NOMO-1 treated with dmso at 0.1 percent for 144 hours (cell line): ENCODE measurements around the gene DBP.
A peak's percentile ranks its signal among the peaks of the same experiment; 100 is the strongest.
"Not testable (repeated sequence)": the region's sequence is repeated elsewhere in the genome, so short reads cannot be mapped to it uniquely, and the experiment has no call there.

ENCODE experiments used
- DNase-seq: peaks from one replicate; lab custom pipeline; 2025; ENCODE audit not compliant: unreplicated experiment; lab: John Stamatoyannopoulos, UW

Gene DBP, protein sequence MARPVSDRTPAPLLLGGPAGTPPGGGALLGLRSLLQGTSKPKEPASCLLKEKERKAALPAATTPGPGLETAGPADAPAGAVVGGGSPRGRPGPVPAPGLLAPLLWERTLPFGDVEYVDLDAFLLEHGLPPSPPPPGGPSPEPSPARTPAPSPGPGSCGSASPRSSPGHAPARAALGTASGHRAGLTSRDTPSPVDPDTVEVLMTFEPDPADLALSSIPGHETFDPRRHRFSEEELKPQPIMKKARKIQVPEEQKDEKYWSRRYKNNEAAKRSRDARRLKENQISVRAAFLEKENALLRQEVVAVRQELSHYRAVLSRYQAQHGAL

DNA sequence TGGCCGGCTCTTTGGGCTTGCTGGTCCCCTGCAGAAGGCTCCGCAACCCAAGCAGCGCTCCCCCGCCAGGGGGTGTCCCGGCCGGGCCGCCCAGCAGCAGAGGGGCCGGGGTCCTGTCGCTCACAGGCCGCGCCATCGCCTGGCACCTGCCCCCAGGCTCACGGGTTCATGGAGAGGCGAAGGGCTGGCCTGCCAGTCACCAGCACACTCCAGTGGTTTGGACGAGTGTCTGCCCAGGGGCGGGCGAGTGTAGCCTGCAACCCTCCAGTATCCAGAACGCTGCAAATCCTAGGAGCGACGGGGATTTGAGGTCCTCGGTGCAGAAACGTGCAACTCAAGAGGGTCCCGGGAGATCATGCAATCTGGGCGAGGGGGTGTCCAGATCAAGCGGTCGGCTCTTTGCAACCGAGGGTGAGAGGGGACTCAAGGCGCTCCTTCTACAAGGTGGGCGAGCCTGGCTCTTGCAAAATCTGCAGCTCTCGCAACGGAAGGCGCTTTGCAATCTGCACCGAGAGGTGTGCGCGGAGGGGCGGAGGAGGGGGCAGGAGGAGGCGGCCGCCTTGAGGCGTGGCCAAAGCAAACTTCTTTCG, at the start of gene DBP:
Gene DBP (minus strand): TSS at position 521 of the 590 bp plus-strand sequence. CDS start 385 bp downstream, at position 136.
- DNase-seq: peak; percentile 70

DNA sequence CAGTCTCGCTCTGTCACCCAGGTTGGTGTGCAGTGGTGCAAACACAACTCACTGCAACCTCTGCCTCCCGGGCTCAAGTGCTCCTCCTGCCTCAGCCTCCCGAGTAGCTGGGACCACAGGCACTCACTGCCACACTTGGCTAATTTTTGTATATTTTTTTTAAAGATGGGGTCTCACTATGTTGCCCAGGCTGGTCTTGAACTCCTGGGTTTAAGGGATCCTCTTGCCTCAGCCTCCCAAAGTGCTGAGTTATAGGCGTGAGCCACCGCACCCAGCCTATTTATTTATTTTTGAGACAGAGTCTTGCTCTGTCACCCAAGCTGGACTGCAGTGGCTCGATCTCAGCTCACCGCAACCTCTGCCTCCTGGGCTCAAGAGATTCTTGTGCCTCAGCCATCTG, 49.5 kb upstream of the DBP start:
- not testable (repeated sequence) for DNase-seq

DNA sequence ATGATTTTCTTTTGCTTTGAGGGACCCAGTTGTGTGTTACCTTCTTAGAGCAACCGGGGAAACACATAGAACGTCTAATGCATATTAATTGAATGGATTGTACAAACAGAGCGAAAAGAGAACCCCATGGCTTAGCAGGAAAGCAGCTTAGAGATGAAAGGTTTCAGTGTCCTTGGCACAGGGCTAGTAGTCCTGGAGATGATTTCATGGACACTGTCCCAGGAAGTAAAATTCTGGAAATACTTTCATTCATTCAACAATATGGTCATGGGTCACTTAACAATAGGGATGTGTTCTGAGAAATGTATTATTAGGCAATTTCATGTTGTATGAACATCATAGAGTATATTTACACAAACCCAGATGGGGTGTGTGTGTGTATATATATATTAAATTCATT, 48.9 kb upstream of the DBP start:
- no peak for DNase-seq

DNA sequence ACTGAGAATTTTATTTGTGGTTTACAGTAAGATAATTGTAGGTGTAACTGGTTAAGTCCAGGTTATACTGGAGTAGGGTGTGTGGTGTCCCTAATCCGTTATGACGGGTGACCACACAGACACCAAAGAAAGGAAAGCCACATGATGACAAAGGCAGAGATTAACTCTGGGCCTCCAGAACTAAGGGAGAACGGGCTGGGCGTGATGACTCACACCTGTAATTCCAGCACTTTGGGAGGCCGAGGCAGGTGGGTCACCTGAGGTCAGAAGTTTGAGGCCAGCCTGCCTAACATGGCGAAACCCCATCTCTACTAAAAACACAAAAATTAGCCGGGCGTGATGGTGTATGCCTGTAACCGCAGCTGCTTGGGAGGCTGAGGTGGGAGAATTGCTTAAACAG, 48.4 kb upstream of the DBP start:
- DNase-seq: no peak

DNA sequence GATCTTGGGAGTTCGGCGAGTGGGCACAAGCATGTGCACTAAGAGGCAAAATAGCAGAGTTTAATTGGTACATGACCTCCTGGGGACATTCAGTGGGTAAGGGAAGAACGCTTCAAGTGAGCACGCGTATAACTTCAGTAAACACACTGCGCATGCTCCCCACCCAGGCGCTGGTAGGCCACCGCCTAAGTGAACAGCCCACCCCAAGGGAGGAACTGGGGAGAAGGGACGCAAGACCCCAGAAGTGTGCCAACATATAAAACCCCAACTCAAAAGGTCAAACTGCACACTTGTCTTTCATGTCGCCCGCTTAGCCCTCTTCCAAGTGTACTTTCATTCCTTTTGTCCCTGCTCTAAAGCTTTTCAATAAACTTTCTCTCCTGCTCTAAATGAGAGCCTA, 46.2 kb upstream of the DBP start:
- no peak for DNase-seq

DNA sequence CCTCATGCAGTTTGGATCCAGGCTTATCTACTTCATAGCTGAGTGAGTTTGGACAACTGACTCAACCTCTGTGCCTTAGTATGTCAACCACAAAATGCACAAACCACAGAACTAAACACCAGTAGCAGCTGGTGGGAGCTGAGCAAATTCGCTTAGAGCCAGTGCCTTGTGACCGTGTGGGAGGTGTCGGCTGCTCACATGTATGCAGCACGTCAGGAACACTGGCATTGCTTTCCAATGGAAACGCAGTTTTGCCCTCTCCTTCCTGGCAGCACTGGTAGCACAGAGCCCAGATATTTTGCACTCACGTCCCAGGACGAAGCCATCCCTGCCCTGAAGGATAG, 43.9 kb upstream of the DBP start:
- no peak for DNase-seq

DNA sequence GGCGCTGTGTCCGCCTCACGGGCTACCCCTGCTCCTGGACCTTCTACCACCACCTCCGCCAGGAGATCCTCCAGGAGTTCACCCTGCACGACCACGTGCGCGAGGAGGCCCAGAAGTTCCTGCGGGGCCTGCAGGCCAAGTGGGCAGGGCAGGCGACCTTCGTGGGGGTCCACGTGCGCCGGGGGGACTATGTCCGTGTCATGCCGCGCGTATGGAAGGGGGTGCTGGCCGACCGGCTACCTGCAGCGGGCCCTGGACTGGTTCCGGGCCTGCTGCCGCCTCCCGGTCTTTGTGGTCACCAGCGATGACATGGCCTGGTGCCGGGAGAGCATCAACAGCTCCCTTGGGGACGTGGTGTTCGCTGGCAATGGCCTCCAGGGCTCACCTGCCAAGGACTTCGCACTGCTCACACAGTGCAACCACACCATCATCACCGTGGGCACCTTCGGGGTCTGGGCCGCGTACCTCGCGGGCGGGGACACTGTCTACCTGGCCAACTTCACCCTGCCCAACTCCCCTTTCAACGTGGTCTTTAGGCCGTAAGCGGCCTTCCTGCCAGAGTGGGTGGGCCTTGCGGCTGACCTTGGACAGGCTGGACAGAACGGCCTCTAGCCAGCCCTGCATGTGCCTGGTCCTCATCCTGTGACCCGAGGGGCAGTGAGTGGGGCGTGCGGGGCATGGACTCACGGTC, 43.4 kb upstream of the DBP start:
- DNase-seq: no peak

DNA sequence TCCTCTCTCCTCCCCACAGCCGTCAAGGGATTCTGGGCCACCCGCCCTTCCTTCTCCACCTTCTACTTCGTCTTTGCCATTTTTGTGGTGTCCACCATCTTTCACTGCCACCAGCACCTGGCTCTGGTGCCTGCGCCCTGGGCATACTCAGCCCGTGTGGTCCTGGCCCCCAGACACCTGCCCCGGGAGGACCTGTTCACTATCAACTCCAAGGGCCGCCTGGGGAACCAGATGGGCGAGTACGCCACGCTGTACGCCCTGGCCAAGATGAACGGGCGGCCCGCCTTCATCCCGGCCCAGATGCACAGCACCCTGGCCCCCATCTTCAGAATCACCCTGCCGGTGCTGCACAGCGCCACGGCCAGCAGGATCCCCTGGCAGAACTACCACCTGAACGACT, 42.8 kb upstream of the DBP start:
- DNase-seq: not testable (repeated sequence)

DNA sequence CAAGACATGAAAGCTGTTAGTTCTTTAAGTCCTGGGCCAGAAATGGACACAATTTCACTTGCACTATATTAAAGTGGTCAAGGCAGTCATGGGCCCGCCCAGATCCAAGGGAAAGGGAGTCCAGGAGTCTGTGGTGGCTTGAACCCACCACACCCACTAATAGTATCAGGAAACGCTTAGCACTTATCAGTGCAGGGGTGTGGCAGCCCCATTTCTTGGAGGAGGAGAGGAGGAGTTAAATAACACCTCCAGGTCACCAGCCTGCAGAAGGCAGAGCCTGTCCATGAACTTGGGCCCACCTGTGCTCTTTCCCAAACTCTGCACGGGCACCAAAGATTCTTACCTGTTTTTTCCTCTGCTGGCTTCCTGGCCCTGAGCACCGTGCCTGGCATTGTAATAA, 41.0 kb upstream of the DBP start:
- no peak for DNase-seq

DNA sequence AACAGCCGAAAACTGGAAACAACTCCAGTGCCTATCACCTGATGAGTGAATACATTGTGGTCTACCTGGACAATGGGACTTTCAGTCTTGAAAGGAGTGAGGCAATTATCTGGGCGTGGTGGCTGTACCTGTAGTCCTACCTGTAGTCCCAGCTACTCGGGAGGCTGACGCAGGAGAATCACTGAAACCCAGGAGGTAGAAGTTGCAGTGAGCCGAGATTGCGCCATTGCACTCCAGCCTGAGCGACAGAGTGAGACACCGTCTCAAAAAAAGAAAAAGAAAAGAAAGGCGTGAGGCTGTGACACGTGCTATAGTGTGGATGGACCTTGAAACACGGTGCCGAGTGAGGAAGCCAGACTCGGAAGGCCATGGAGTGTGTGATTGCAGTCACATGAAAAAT, 39.7 kb upstream of the DBP start:
- DNase-seq: no peak

DNA sequence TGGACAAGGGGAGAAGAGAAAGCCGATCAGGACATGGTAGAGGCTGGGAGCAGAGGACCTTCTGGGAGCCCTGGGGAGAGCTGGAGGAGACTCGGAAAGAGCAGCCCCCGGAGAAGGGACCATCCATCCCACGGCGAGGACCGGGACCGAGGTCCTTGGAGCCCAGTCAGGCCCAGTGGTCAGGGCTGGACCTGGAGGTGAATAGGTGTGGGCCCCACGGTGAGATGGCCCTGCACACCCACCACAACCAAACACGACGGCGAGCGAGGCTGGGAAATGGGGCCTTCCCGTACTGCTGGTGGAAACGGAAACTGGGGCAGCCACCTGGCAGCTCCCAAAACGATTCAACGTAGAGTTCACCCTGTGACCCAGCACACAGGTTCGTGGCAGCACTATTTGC, 39.3 kb upstream of the DBP start:
- DNase-seq: no peak

DNA sequence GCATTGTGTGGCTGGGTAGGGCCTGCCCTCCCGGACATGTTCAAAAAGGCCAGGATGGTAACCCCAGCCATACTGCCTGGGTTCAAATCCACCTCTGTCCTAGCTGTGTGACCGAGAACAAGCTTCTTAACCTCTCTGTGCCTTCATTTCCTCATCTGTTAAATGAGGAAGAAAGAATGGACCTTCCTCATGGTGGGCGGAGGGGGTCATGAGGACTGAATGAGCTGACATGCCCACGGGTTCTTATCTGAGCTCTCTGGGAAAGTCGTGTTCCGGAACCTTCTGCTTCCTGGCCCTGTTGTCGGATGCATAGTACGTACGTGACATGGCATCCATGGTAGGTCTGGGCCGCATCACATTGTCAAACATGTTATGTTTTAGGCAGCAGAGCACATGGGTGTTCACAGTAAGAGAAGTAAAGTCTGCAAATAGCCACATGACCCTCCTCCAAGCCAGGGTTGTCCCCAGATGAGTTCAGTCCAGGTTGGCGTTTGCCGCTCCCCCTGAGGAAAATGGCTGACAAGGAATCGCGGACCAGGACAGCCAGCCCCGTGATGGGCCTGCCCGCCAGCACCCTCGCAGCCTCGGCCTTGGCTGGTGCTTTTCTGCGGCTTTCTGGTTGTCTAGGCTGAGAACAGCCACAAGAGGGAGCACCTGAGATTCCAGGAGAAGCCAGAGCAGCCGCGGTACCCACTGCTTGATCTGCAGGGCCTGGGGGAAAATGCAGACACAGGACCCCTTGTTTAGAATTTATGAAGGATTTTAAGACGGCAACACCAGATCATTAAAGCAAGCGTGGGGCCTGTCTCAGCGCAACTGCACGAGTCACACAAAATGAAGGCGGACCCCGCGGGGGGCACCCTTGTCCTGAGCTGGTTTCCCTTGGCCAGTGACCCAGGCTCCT, 38.0 kb upstream of the DBP start:
- DNase-seq: peak; percentile 43

DNA sequence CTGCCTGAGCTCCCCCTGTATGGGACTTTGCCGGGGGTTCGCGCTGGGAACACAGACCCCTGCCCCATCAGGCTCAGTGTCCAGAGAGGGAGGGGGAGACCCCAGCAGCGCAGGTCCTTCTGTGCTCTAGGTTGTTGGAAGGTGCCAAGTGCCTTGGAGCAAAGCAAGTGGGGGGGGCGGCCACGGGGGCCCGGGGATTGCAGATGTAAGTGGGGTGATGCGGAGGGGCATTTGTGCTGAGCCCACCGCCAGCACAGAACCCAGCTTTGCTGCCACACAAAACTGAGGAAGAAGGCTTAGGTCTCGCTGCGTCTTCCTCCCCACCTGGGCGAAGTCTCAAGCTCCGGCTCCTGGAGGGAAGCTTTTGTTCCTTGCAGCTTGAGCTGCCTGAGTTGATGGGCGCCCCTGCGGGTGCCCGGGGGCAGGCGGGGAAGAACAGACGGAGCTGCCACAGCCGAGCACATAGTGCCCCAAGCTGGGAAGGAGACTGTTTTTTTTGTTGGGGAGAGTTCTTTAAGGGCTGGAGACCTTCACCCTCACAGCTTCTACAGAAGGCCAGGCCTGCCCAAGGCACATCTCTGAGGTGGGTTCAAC, 37.1 kb upstream of the DBP start:
- DNase-seq: no peak

DNA sequence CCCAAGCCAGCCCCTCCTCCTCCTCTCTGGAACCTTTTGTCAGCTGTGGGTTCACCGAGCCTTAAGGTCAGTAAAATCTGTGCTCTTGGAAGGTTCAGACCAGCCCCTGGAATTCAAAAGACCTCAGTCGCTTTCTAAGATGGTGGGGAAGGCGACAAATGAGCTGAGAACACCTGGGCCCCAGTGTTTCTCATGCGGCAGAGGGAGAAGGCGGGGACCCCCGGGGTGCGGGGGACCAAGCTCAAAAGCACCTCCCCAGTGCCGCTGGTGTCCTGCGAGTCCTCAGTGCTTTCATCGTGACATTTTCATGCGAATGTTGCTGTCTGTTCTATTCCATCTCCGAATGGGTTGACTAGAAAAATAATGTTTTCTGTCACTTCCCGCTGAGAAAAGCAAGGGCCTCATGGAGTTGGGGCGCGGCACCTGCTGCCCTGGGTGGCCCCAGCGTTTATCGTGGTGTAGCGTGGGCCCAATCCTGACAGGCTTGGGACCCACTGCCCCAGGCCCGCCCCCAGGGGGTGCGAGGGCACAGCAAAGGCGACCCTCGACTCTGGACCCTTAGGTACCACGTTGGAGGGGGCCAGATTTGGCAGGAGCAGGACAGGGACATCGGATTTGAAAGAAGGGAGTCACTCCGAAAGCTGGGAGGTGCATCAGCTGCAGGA, 36.4 kb upstream of the DBP start:
- DNase-seq: no peak

DNA sequence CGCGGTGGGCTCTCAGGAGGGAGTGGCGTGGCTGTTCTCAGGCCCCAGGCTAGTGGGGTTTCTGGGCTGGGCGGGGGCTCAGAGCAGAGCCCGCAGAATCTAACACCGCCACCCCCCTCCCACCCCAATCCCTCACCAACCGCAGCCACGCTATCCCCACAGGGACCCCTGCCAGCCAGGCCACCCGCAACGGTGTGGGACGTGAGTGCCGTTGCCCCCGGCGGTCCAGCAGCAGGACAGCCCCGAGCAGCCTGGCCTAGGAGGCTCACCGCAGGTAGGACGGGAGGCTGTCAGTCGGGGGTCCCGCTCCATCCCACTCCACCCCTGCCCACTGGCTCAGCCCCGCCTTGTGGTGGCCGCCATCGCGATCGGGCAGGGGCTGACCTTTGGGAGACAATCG, 35.8 kb upstream of the DBP start, which contains the start of gene NTN5:
Gene NTN5 (minus strand): TSS at position 24 of the 400 bp plus-strand sequence. CDS start 2,031 bp downstream, outside the sequence.
- no peak for DNase-seq

DNA sequence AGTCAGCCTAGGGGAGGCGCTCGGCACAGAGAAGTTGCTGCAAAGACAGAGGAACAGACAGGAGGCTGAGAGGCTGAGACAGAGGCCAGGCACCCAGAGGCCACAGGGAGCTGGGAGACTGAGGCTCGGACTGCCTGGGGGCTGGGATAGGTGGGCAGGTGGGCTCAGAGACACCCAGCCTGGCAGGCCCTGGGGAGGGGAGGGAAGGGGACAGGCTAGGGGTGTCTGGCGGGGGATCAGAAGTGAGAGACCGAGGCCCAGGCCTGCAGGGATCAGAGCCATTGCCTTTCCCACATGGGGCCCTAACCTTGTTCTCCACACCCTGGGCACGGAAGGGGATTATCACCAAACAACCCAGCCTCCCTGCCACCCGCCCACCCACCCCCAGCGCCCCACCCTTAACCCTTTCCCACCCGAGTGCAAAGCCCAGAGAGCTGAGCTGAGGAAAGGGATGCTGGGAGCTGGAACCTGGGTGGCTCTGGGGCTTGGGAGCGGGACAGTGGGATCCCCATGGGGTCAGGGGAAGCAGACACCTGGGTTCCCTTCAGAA, 34.3 kb upstream of the DBP start:
- DNase-seq: no peak

DNA sequence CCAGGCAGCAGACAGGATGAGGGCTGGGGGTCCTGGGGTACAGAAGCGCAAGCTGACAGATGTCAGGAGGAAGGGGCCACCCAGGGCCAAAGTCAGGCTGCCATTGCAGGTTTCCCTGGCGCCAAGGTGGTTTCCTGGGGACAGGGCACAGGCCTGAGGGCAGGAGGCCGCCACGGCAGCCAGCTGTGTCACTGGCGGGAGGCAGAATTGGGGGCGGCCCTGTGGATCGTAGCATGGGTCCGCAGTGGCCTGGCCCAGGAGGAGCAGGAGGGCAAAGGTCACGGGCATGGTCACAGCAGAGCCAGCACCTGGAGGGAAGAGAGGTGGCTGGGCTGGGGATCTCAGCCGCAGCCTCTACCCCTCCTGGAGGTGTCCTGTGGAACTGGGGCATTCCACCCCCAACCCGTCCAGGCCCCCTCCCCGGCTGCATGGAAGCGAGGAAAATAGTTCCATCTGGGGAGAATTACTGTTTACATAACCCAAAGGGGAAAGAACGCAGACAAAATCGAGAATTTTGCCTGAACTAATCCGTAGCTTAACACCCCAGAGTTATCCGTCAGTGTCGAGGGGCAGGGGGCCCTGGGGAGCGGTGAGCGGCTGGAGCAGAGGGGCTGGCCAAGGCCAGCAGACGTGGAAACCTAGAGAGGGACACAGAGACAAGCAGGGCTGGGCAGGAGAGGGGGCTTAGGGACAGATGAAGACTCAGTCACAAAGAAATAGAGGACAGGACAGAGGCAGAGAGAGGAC, 33.7 kb upstream of the DBP start:
- DNase-seq: no peak

DNA sequence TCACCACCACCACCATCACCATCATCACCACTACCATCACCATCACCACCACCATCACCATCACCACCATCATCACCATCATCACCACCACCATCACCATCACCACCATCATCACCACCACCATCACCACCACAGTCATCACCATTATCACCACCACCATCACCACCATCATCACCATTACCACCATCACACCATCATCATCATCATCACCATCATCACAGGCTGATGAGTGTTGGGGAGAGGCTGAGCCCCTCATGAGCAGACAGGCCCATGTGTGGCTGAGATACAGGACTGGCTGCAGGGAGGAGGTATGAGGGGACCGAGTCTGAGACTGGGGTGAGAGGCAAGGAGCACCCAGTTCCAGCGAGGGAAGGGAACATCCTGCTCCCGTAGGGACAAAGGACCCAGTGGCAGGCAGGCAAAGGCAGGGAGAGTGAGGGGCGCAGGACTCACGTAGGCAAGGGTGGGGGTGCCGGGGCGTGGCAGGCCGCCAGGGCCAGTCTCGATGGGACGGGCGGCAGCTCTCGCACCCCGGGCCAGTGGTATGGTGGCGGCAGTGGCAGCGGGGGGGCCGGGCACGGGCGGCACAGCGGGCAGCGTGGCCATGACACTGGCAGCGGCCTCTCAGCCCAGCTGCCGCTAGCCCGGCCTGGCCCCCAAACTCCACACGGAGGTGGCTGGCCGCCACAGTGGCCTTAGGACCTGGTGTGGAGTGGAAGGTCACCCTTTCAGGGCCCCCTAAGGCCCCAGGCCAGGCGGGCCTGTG, 32.9 kb upstream of the DBP start:
- DNase-seq: no peak

DNA sequence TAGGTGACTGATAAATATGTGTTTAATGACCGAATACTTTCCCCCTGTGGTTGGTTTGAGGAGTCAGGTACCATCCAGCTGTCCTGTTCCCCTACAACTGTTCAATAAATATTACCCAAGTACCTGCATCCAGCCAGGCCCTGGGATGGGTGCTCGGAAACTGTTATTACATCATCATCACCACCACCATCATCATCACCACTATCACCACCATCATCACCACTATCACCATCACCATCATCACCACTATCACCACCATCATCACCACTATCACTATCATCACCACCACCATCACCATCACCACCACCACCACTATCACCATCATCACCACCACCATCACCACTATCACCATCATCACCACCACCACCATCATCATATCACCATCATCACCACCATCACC, 31.6 kb upstream of the DBP start:
- no peak for DNase-seq
